GOT3 (cell line): Measurements from ENCODE around the gene ZBTB20.

Experiments used
- DNase-seq: peaks from one replicate; lab custom pipeline; 2025; ENCODE audit warnings: mixed read lengths; lab: John Stamatoyannopoulos, UW

The ZBTB20 gene

GRCh38 chr3:114627770-114628169, 519.3 kb downstream of the ZBTB20 start:
- no peak for DNase-seq

- no peak for DNase-seq
Measured at GRCh38 chr3:114626751-114627150, 520.3 kb downstream of the ZBTB20 start.

GRCh38 chr3:114624571-114625181, 522.4 kb downstream of the ZBTB20 start:
- peak; percentile 49 for DNase-seq

- DNase-seq, result no peak
Measured at GRCh38 chr3:114624047-114624445, 523.0 kb downstream of the ZBTB20 start.

DNA sequence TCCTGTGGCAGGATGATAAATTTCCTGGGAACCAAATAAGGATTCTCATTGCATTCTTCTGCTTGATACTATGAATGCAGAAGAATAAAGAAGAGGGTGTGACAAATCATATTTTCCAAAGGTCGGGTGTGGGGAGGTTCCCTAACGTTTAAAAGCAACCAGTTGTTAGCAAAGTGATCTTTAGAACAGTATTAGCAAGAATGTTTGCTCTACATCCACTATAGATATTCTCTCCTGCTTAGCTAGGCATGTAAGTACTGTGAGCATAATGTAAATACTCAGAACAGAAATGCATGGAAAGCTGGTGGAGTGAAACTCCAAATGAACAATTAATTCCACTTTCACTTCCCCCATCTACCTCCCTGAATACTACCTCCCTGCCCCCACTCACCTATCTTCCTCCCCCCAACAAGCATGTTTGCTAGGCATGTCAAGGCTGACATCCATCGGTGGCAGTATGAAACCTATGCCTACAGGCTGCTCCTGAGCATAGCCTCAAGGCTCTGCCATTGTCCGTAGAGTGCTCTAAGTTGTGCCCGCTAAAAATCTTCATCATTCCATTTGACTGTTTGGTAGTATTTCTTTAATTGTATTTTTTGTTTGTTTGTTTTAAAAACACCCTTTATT, 523.6 kb downstream of the ZBTB20 start:
- DNase-seq, result no peak

DNA sequence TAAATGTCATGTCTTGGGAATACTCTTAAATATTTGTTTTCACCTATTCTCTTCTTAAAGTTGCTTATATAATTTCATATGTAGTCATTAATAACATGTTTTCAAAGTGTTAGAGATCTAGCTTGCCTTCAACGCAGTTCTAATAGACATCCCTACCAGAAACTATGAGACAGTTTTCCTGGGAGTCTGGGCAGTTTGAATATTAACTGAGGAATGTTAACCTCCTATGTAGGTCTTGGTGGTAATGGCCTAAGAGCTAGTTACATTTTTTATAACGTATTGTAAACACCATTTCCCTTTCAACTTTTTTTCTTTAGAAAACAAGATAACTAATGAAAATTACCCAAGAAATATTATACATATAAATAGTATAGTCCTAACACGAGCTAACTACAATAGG, 525.1 kb downstream of the ZBTB20 start:
- no peak for DNase-seq

- DNase-seq, result no peak
Measured at GRCh38 chr3:114619771-114620170, 527.3 kb downstream of the ZBTB20 start.

DNA sequence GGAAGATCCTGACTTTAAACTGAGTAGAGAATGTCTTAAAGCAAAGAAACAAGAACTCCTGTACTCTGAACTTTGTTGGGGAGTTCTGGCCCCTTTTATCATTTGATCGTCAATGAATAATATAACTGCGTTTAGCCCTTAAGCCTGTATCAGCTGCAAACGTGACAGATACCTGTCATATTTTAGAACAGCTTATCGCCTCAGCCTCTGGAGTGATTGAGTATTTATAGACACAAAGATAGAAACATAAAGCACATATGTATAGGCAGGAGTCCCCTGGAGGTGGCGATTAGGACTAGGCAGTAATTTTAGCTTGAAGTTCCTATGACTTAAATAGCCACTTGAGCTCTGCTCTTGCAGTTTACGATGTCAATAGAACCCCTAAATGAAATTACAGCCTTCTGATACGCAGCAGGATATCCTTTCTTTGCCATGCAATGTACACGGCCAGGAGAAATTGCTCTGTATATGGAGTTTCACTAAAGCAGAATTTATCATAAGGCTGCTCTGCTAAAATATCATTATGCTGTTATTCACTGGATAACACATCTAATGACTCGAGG, 531.5 kb downstream of the ZBTB20 start:
- no peak for DNase-seq

GRCh38 chr3:114609973-114610630, 537.0 kb downstream of the ZBTB20 start:
- DNase-seq, result no peak

GRCh38 chr3:114608293-114608692, 538.8 kb downstream of the ZBTB20 start:
- DNase-seq, result no peak

DNA sequence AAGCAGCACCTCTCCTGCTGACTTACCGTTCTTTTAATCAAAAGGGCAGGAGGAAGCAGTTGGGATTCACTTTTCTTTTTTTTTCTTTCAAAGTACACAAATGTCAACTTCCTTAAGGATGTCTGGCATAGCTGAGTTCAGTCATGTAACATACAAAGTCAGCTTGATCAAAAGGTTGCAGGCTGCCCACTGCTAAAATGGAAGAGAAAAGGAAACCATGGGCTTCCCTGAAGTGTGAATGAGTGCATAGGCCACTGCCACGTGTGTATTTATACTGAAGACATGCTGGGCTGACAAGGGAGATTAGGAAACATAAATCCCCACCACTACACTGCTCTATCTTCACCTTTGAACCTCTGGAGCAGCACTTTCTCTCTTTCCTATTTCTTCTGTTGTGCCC, 540.8 kb downstream of the ZBTB20 start:
- DNase-seq, result no peak

GRCh38 chr3:114600571-114600970, 546.5 kb downstream of the ZBTB20 start:
- no peak for DNase-seq

DNA sequence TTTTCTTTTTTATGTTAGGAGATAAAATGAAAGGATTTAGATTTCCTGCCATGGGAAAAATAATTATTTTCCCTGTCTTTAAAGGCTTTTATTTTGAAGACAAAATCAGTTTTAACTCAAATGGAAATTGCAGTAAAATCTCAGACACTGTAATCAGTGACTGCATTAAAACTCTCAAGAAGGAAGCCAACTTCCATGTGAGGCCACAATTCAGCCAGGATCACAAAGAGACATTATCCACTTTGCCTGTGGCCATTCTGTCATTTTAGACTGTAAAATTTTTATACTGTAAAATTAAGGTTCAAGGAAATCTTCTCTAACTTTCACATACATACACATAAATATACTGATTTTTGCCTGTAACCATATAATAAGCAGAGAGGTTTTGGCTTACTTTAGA, 549.2 kb downstream of the ZBTB20 start:
- no peak for DNase-seq

DNA sequence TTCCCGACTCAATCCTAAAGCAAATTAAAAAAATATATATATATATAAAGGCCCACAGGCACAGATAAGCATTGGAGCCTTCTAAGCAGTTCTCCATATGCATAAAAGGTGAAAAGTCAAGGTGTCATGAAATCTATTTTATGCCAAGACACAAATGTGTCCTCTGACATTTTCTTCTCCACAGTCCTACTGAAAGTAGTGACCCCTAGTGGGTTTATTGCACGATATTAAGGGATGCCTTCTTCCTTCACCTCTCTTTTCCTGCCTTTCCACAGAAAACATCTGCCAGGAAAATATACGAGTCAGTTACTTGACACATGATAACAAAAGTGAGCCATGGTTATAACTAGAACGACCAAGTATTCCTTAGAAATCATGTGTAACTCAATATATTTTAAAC, 550.1 kb downstream of the ZBTB20 start:
- DNase-seq, result no peak

DNA sequence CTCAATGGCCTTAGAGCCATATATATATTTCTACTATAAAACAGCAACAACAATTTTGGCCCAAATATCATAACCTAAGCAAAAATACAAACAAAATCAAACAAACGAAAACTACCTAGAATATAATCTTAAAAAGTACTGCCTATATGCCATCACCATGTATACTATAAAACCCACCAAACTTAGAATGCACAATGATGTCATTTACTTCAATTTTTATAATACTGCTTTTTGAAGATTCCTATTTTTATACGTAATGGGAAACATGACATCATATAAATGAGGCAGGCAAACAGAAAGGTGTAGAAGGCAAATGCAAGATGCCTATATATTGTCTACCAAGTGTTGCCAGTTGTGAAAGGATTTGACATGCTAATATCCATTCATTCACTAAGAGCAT, 550.9 kb downstream of the ZBTB20 start:
- DNase-seq, result no peak

- DNase-seq, result no peak
Measured at GRCh38 chr3:114595522-114596028, 551.5 kb downstream of the ZBTB20 start.

- no peak for DNase-seq
Measured at GRCh38 chr3:114590309-114591047, 556.6 kb downstream of the ZBTB20 start.

GRCh38 chr3:114587986-114588385, 559.1 kb downstream of the ZBTB20 start:
- no peak for DNase-seq

- no peak for DNase-seq
Measured at GRCh38 chr3:114586119-114586518, 561.0 kb downstream of the ZBTB20 start.

GRCh38 chr3:114585687-114586086, 561.4 kb downstream of the ZBTB20 start:
- DNase-seq, result no peak

DNA sequence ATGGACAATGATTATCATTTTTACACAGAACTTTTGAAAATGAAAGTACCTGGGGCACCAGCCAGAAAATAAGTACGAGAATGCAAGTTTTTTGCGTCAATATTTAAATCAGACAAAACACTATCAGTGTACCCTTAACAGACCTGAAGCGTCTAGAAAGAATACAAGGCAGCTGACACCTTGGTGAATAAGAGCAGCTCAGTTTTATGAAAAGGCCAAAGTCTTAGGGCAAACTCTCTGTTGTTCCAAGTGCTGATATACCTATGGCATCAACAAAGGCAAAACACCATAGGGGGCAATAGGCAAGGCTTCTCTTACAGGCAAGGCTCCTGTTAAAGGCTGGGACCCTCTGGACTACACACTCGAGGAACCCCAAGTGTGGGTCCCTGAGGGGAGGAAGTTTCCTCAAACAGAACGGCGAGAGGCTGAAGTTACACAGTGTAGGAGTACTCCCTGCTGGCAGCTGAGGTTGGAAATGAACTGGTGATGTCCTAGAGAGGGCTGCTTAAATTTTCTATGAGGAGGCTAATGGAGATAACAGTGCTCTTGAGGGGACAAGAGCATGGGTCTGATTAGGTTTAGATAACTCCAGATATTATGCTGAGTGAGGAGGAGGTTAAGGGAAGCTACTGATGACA, 562.2 kb downstream of the ZBTB20 start:
- no peak for DNase-seq

DNA sequence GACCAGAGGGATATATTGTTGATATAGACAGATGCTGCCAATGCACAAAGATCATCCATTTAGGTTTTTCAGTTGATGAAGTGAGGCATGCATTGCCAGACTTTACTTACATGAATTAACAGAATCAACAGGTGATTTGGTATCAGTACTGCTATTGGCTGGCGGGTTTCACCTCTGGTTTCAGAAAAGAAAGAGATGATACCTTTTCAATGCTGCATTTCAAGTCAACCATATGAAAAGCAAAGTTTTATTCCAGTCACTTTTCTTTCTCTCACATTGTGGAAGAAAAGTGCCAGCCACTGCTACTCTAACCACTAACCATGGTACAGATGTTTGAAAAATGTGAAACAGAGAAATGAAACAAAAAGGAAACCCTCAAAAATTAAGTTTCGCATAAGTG, 564.2 kb downstream of the ZBTB20 start:
- no peak for DNase-seq
